ENCODE data around the gene RCAN3.
"Not testable (repeated sequence)": the region's sequence is repeated elsewhere in the genome, so short reads cannot be mapped to it uniquely, and the experiment has no call there.

The RCAN3 gene

GRCh38 chr1:24486331-24487065 is 16.1 kb upstream of the RCAN3 start:
- DNase-seq, result no peak

DNA sequence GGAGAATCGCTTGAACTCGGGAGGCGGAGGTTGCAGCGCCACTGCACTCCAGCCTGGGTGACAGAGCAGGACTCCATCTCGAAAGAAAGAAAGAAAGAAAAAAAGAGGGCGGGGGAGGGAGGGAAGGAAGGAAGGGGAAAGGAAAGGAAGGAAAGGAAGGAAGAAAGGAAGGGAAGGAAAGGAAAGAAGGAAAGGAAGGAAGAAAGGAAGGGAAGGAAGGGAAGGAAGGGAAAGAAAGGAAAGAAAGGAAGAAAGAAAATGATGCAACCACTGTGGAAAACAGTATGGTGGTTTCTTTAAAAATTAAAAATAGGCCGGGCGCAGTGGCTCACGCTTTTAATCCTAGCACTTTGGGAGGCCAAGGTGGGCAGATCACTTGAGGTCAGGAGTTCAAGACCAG is 15.2 kb upstream of the RCAN3 start:
- no peak for DNase-seq

- DNase-seq, result not testable (repeated sequence)
These were observed 14.5 kb upstream of the RCAN3 start for GRCh38 chr1:24488159-24488558.

GRCh38 chr1:24489674-24490073 is 13.0 kb upstream of the RCAN3 start:
- no peak for DNase-seq

- no peak for DNase-seq
These were observed 12.4 kb upstream of the RCAN3 start for GRCh38 chr1:24490101-24490781.

DNA sequence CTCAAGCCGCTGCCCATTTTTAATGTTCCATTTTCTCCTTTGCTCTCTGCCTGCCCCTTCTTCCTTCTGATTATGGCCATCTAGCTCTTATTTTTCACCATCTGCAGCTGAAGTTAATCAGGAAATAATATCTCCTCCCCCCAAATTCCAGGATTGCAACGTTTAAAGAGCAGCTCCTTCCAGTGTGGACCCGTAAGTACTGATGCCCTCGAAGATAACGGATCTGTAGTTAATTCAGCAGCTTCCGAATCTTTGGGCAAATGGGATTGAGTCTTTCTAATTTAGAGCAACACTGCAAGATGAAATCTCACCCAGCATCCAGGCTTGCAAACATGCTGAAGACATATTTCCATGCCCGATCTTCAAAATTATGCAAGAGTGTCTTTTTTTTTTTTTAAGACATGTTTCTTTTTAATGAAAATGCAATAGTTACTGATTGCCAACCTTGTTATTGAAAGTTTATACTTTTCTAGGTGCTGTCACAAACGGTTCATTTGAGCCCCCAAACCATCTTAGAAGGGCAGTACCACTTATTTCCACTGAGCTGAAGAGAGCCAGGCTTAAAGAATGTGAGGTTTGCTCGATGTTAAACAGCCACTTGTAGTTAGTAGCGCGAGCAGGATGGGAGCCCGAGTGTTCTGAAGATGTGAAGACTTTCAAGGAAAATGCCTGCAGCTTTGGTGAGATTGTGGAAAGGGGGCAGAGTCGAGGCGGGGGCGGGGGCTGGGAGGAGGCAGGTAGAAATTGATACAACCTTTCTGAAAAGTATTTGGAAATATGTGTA is 10.9 kb upstream of the RCAN3 start:
- no peak for DNase-seq

DNA sequence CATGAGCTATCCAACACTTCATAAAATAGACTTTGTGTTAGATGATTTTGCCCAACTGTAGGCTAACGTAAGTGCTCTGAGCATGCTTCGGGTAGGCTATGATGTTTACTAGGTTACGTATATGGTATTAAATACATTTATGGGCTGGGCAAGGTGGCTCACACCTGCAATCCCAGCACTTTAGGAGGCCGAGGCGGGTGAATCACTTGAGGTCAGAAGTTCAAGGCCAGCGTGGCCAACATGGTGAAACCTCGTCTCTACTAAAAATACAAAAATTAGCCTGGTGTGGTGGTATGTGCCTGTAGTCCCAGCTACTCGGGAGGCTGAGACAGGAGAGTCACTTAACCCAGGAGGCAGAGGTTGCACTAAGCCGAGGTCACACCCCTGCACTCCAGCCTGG is 9.7 kb upstream of the RCAN3 start:
- not testable (repeated sequence) for DNase-seq

- no peak for DNase-seq
These were observed 8.9 kb upstream of the RCAN3 start for GRCh38 chr1:24493785-24494184.

DNA sequence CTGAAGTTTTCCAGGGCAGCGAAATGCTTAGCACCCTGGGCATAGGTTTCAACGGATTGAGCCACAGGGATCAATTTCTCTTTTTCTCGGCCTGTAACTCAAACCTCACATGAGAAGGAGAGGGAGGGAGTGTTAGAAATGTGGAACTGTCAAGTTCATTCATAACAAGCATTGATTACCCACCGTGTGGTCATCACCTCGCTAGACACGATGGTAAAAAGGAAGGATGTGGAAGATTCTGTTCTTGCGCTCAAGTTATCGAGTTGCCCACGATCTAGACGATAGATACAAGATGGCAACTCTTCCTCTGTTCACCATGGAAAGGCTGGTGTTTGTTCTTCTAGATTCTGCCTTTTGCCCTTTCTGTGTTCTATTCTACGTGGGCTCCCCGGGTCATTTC is 4.0 kb upstream of the RCAN3 start:
- no peak for DNase-seq

DNA sequence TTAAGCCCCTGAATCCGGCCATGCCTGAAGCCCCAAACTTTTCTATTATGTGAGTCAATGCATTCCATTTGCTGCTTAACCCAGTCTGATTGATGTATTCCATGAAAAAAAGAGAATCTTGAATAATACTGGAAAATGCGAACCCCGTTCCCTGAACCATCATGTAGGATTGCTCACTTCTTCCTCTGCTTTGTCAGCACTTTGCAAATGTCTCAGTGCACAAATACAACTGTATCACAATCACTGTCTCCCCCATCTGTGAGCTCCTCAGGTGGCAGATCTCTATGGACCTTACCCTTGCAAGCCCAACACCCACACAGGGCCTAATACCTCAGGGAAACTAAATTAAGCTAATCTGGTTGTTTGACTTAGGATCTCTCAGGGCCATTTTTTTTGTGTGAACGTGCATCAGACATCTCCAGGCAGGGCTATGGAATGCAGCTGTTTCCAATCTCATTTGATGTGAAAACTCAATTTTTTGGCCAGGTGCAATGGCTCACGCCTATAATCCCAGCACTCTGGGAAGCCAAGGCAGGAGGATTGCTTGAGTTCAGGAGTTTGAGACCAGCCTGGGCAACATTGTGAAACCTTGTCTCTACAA is 2.1 kb upstream of the RCAN3 start:
- no peak for DNase-seq

DNA sequence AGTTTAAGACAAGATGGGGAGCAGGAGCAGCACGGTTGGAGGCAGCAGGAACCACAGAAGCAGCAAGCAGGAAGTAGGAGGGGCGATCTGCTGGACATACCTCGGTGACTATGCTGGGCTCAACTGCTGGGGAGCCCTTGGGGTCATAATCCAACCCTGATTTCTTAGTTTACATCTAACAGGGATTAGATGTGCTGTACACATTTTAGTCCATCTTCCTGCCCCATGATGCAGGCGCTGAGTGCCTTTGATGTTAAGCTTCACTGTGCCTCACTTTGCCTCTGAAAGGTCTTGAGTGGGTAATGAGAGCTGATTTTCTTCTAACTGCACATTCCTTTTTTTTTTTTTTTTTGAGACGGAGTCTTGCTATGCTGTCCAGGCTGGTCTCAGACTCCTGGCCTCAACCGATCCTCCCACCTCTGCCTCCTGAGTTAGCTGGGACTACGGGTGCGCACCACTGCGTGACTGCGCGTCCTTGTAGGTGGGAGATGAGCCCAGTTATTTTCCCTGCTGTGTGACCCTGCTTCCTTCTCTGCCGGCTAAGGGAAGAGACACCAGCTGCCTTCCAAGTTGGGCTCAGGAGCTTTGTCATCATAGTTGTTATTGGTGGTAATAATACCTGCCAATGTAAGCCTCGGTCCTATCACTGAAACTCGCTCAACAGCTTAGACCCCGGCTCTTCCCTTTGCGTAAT is 1.1 kb upstream of the RCAN3 start:
- DNase-seq, result peak; percentile 86

DNA sequence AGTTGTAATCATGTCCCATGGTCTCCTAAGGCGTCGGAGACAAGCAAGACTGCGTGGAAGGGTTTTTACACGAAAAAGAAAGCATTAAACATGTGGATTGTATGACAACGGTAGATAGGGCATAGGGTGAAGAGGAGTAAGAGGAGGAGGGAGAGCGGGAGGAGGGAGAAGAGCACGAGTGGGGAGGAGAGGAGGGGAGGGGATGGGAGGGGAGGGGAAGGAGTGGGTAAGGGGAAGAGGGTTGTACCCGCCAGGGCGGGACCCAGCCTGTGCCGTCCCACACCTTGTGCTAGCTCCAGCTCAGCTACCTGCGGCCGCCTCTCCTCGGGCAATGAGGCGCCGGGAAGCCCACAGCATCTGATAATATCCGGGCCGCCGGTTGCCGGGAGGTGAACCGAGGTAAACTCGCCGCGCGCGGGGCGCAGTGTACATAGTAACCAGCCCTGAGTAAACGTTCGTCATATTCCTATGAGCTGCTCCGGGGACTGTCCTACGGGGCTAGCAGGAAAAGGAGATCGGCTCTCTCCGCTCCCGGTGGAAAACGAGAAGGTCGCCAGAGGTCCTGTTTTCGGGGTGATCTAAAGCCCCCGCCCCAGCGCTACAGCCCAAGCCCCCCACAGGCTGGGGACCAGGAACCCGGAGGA is 449 bp upstream of the RCAN3 start:
- peak; percentile 96 for DNase-seq

DNA sequence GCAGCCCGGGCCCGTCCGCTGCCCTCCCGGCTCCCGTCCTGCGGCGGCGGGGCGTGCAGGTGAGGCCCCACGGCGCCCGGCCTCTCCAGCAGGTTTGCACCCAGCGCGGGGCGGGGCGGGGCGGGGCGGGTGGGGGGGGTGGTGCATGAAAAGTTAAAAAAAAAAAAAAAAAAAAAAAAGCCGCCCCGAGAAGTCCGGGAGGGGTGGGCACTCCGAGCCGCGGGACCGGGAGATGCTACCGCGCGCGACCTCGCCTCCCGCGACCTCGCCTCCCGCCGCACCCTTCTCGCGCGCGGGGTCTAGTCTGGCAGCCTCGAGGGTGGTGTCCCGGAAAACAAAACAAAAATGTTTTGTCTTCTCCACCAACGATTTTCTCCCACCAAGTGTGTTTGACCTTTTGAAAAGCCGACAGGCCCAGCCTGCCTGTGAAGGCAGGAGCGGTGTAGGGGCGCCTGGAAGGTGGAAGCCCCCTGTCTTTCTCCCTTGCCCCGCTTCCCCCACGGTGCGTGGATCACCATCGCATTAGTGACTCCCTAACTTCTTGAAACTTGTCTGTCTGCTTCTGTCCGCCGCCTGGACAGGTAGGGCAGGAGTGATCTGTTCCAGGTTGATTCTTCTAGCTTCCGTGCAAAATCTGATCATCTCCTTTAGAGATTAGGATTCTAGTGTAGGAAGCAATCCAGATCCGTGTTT is 569 bp downstream of the RCAN3 start:
- peak; percentile 63 for DNase-seq

GRCh38 chr1:24503870-24504523 is 1.4 kb downstream of the RCAN3 start:
- DNase-seq, result no peak

- no peak for DNase-seq
These were observed 1.9 kb downstream of the RCAN3 start for GRCh38 chr1:24504560-24504959.

- no peak for DNase-seq
These were observed 3.2 kb downstream of the RCAN3 start for GRCh38 chr1:24505816-24506215.

DNA sequence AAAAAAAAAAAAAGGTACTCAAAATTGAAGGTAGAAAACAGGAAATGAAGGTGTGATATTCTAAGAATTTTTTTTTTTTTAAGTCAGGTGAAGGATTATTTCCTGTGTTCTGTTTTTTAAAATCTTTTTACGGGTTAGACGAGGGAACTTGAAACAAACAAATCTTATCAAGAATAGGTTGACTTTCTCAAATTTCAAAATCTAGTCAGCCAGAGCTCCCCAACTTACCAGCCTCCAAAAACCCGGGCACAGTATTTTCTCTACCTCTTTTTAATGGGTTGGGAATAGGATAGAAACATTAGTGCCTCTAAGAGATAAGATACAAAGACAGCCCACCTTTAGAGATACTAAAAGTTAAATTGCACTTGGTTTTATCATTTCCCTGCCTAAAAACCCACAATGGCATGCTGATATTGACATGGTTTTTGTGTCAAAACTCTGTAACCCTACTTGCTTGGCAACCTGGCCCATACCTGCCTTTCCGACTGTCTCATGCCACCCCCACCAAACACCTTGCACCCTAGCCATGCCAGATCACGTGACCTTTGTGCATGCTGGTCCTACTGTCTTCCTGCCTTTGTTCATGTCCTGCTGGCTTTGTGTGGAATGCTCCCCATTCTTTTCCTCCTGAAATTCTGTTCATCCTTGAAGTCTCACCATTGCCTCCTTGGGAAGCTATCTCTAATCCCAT is 4.2 kb downstream of the RCAN3 start:
- DNase-seq, result no peak

GRCh38 chr1:24507405-24507804 is 4.8 kb downstream of the RCAN3 start:
- no peak for DNase-seq

- DNase-seq, result no peak
These were observed 6.3 kb downstream of the RCAN3 start for GRCh38 chr1:24508911-24509310.

GRCh38 chr1:24513706-24514105 is 11.1 kb downstream of the RCAN3 start:
- no peak for DNase-seq

DNA sequence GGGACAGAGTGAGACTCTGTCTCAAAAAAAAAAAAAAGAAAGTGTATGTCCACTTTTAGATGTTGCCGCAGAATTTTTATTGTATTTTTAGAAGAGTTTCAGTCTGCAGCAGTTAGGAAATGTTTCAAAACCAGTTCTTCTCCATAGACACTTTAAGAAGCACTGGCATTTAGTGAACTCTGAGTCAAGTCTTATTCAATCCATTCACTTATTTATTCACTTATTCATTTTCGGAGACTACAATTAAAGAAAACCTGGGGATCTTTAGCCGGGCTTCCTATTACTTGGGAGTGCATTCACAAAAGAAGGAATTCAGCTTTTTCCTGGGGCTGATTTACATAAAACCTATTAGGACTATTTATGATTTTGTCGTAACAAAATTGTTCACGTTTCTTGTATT is 12.3 kb downstream of the RCAN3 start:
- DNase-seq, result no peak
